Upper lobe of left lung (tissue), 6 donors: ENCODE data around the gene EP300. TPM values are rescaled to one million over a fixed set of nuclear protein-coding genes. Genes with fewer than 3 reads are reported as not detected.
A peak's percentile ranks its signal among the peaks of the same experiment; 100 is the strongest.

Source experiments
- ATAC-seq, 2 donors: fragments of 200-7000 bp; cut with Tn5 transposase; one replicate each; pipeline ENCODE4 v1.9.1; 2022; ENCODE audit warnings: mild to moderate bottlenecking in 2 of 2, moderate library complexity in 2 of 2; ENCODE audit not compliant: low FRiP score in 2 of 2
- DNase-seq, 2 donors: peaks; one replicate each; pipeline ENCODE4 v3.0.0-alpha.2; 2019 to 2020
- H3K27ac ChIP-seq, 4 donors: fragments of 200-600 bp; sonication (generic); one replicate each; pipeline ENCODE4 v1.5.1; 2016 to 2019
- H3K27me3 ChIP-seq, 4 donors: fragments of 200-600 bp; sonication (generic); one replicate each; pipeline ENCODE4 v1.5.1; 2017 to 2019
- H3K36me3 ChIP-seq, 4 donors: fragments of 200-600 bp; sonication (generic); one replicate each; pipeline ENCODE4 v1.5.1; 2016 to 2019
- H3K4me1 ChIP-seq, 4 donors: fragments of 200-600 bp; sonication (generic); one replicate each; pipeline ENCODE4 v1.5.1; 2018 to 2019
- H3K4me3 ChIP-seq, 4 donors: fragments of 200-600 bp; sonication (generic); one replicate each; pipeline ENCODE4 v1.5.1; 2017 to 2019; ENCODE audit warnings: mild to moderate bottlenecking in 2 of 4, moderate library complexity in 1 of 4
- H3K9me3 ChIP-seq, 4 donors: fragments of 200-600 bp; sonication (generic); one replicate each; pipeline ENCODE4 v1.5.1; 2018 to 2019
- CTCF ChIP-seq, 6 experiments: fragments of 450-650 bp in 4 of 6; fragments of 200-600 bp in 2 of 6; sonication (generic) in 2 of 6; IDR thresholded peaks; one replicate each; pipeline ENCODE4 v1.5.1; 2016 to 2019; ENCODE audit warnings: antibody characterized with exemption in 6 of 6
- EP300 ChIP-seq, 4 donors: sonication (generic); formaldehyde crosslinking; IDR thresholded peaks; one replicate each; pipeline ENCODE4 v1.5.1; 2017; ENCODE audit warnings: antibody characterized with exemption in 4 of 4, control low read depth in 2 of 4
- POLR2A ChIP-seq, 4 donors: fragments of 450-650 bp; IDR thresholded peaks; one replicate each; pipeline ENCODE4 v1.5.1; 2016 to 2017; ENCODE audit warnings: antibody characterized with exemption in 4 of 4, mild to moderate bottlenecking in 2 of 4
- POLR2AphosphoS5 ChIP-seq, 2 donors: sonication (generic); formaldehyde crosslinking; IDR thresholded peaks; one replicate each; pipeline ENCODE4 v1.5.1; 2017; ENCODE audit warnings: antibody characterized with exemption in 2 of 2
- WGBS, 2 donors: methylation state at CpG; one replicate each; pipeline ENCODE4 v1.1.5; 2017 to 2018; 5-methylcytosine and 5-hydroxymethylcytosine counted together
- total RNA-seq, 6 donors: library from RNA; depleted of rRNA in 4 of 6; stranded (reverse); fragments of >200 nt in 4 of 6; gene quantifications; one replicate each; pipeline versions ENCODE4 v1.1.0 to v1.2.1, GENCODE V29; 2016 to 2021
- donor health status: DM: no; HTN: no; CAD: no; lungs with moderate emphysema.
- donor health status: DM: no; HTN: yes; CAD: no; lungs with severe emphysema.

EP300 gene
- total RNA-seq, 6 donors from 2014 or later = 66.3 to 257 (median 86.1) TPM

DNA sequence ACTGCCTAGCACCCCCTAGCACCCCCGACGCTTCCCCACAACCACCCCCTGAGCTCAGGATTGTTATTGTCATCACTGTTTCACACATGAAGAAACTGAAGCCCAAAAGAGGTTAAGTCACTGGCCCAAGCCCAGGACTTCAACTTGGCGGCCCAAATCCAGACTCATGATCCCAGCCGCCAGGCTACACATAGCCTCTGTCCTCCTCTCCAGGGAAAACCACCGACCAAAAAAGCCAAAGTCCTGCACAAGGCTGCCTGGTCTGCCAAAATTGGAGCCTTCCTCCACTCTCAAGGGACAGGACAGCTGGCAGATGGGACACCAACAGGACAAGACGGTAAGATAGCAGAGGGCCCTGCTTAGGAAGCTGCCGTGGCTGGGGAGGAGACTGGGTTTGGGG lies 123.5 kb downstream of the EP300 start:
- no peaks in the 10 kb centered on the region for H3K27me3 ChIP-seq
- no peaks in the 10 kb centered on the region for H3K9me3 ChIP-seq
- 93 to 98% methylated on average over 7 of the region's 7 CpGs for WGBS, 2 donors
- peaks cover 4 to 52% (median 29%) of the 10 kb centered on the region in 4 donors for H3K36me3 ChIP-seq
- no peak for ATAC-seq
- H3K4me1 ChIP-seq = peaks cover 20 to 24% (median 21%) of the 10 kb centered on the region in 4 donors
- no peak for TF ChIP-seq POLR2AphosphoS5 (IDR thresholded peaks at IDR 0.05)
- no peak for TF ChIP-seq CTCF (IDR thresholded peaks at IDR 0.05)
- TF ChIP-seq POLR2A (IDR thresholded peaks at IDR 0.05) = no peak
- no peak for TF ChIP-seq EP300 (IDR thresholded peaks at IDR 0.05)
- peak overlapping the region in 1 of 4 donors; percentile 83 for H3K27ac ChIP-seq
- DNase-seq = no peak
- H3K4me3 ChIP-seq = no peak overlapping the region

- Histone ChIP-seq H3K4me3 (peak overlapping the region in 2 of 4 donors; percentile 25), H3K36me3 (peaks cover 10 to 58% (median 35%) of the 10 kb centered on the region in 4 donors), H3K4me1 (peaks cover 20 to 24% (median 21%) of the 10 kb centered on the region in 4 donors), H3K27me3 (no peaks in the 10 kb centered on the region), H3K27ac (peak overlapping the region; percentile 73 to 88 (median 78)), H3K9me3 (no peaks in the 10 kb centered on the region)
- peak in 1 of 2 donors; percentile 67 for DNase-seq
- no peak for TF ChIP-seq CTCF (IDR thresholded peaks at IDR 0.05)
- no peak for TF ChIP-seq POLR2A (IDR thresholded peaks at IDR 0.05)
- no peak for TF ChIP-seq POLR2AphosphoS5 (IDR thresholded peaks at IDR 0.05)
- TF ChIP-seq EP300 (IDR thresholded peaks at IDR 0.05) = no peak
- WGBS, 2 donors = 65 to 72% methylated on average over 6 to 10 of the region's 13 CpGs
- peak; percentile 11 to 39 for ATAC-seq
These were observed 124.6 kb downstream of the EP300 start for GRCh38 chr22:41216984-41217383.

- ATAC-seq = peak; percentile 93 to 94
- Histone ChIP-seq H3K4me1 (peaks cover 20 to 24% (median 21%) of the 10 kb centered on the region in 4 donors), H3K27ac (peak overlapping the region; percentile 73 to 88 (median 78)), H3K27me3 (no peaks in the 10 kb centered on the region), H3K36me3 (peaks cover 10 to 61% (median 35%) of the 10 kb centered on the region in 4 donors), H3K9me3 (no peaks in the 10 kb centered on the region), H3K4me3 (peak overlapping the region in 3 of 4 donors; percentile 4 to 25 (median 25))
- TF ChIP-seq POLR2AphosphoS5 (IDR thresholded peaks at IDR 0.05) (peak; percentile 47 to 52), POLR2A (IDR thresholded peaks at IDR 0.05) (peak in 2 of 4 donors; percentile 14 to 44), EP300 (IDR thresholded peaks at IDR 0.05) (no peak), CTCF (IDR thresholded peaks at IDR 0.05) (no peak)
- WGBS, 2 donors = 14 to 15% methylated on average over 16 of the region's 16 CpGs
- peak in 1 of 2 donors; percentile 83 for DNase-seq
These were observed 125.3 kb downstream of the EP300 start for GRCh38 chr22:41217553-41218157.

DNA sequence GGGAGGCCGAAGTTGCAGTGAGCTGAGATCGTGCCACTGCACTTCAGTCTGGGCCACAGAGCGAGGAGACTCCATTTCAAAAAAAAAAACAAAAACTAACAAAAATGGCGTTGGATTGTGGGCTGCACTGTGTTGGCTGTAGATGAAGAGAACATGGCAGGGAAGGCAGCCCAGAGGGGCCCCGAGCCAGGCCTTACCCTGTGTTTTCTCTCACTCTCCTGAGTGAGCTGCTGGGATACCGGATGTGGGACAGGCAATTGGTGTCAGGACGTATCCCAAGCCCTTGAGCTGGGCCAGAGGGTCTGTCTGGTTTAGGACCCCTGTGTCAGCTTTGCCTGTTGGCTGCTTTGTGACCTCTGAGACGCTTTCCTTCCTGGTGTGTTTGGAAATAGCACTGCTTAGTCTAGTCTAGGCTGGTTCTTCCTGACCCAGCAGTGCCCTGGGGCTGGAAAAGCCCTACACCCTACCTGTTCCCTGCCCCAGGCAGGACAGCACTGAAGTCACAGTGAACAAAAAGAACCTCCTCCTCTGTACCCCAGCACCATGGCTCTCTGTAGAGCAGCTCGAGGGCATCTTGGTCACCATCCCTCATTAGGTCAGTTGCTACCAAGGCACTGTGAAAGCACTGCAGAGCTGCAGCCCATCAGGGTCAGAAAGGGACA lies 130.6 kb downstream of the EP300 start:
- no peaks in the 10 kb centered on the region for H3K9me3 ChIP-seq
- no peak overlapping the region for H3K4me3 ChIP-seq
- peaks cover 21 to 87% (median 73%) of the 10 kb centered on the region in 4 donors for H3K36me3 ChIP-seq
- no peak overlapping the region for H3K27ac ChIP-seq
- no peak for TF ChIP-seq POLR2A (IDR thresholded peaks at IDR 0.05)
- no peak for TF ChIP-seq EP300 (IDR thresholded peaks at IDR 0.05)
- TF ChIP-seq POLR2AphosphoS5 (IDR thresholded peaks at IDR 0.05) = no peak
- TF ChIP-seq CTCF (IDR thresholded peaks at IDR 0.05) = no peak
- WGBS, 2 donors = 86 to 91% methylated on average over 7 to 9 of the region's 9 CpGs
- ATAC-seq (no peak), DNase-seq (no peak)
- H3K4me1 ChIP-seq = peaks cover 4 to 6% (median 5%) of the 10 kb centered on the region in 4 donors
- H3K27me3 ChIP-seq = no peaks in the 10 kb centered on the region
